ENCODE data around the gene ADTRP. TPM values are rescaled to one million over a fixed set of nuclear protein-coding genes. Genes with fewer than 3 reads are reported as not detected.

ADTRP gene
- total RNA-seq, 1 experiment from 2014 or later, result 0.86 TPM

DNA sequence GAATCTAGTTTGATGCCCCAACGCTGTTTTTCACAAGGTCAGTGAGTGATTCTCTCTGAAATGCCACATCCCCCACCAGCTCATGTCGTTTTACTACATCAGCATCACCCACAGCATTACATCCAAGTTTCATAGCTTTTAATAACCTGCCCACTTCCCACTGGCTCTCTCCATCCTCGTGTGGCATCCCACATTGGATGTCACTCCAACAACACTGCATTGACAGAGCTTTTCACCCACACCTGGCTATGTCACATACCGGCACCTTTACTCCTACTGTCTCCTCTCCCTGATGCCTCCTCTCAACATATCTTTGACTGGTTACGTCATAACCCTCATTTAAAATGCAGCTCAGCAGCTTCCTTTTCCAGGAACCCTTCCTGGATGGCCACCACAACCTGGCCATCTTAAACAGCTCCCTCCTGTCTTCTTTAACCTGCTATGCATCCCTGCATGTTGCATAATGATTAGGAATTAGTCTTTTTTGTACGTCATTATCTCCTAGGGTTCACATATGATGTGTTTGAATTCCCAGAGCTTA lies 5.0 kb upstream of the ADTRP start:
- no peak overlapping the region for H3K9ac ChIP-seq (ENCODE audit: low read length)
- no peaks in the 10 kb centered on the region for H3K79me2 ChIP-seq (ENCODE audit: insufficient read depth, low read length)
- ATAC-seq (no peak), DNase-seq (ENCODE audit: low read depth, low spot score) (no peak)
- no peaks in the 10 kb centered on the region for H4K20me1 ChIP-seq (ENCODE audit: insufficient read depth)
- no peaks in the 10 kb centered on the region for H3K4me1 ChIP-seq (ENCODE audit: control insufficient read depth in 1 of 2, insufficient read depth in 2 of 2, low read length in 2 of 2)
- ChIA-PET POLR2A (no interaction called here), CTCF (no interaction called here), RAD21 (ENCODE audit: low non-redundant PET in 1 of 2, low total read pairs in 2 of 2, uncharacterized antibody in 2 of 2, unreplicated experiment in 2 of 2) (no interaction called here)
- TF ChIP-seq ZNF274 (IDR thresholded peaks at IDR 0.05; ENCODE audit: low read depth, low read length) (no peak), CEBPB (IDR thresholded peaks at IDR 0.05; ENCODE audit: low read depth) (no peak), JUND (IDR thresholded peaks at IDR 0.05) (no peak), SRF (IDR thresholded peaks at IDR 0.05; ENCODE audit: low read depth) (no peak), POLR2AphosphoS5 (IDR thresholded peaks at IDR 0.05; ENCODE audit: low read depth, low read length) (no peak), ELF1 (IDR thresholded peaks at IDR 0.05; ENCODE audit: borderline replicate concordance, low read depth) (no peak), YY1 (IDR thresholded peaks at IDR 0.05; ENCODE audit: extremely low read depth, insufficient replicate concordance, low read depth, low read length) (no peak), EZH2 (IDR thresholded peaks at IDR 0.05) (no peak)
- TF ChIP-seq, protein P1, sequence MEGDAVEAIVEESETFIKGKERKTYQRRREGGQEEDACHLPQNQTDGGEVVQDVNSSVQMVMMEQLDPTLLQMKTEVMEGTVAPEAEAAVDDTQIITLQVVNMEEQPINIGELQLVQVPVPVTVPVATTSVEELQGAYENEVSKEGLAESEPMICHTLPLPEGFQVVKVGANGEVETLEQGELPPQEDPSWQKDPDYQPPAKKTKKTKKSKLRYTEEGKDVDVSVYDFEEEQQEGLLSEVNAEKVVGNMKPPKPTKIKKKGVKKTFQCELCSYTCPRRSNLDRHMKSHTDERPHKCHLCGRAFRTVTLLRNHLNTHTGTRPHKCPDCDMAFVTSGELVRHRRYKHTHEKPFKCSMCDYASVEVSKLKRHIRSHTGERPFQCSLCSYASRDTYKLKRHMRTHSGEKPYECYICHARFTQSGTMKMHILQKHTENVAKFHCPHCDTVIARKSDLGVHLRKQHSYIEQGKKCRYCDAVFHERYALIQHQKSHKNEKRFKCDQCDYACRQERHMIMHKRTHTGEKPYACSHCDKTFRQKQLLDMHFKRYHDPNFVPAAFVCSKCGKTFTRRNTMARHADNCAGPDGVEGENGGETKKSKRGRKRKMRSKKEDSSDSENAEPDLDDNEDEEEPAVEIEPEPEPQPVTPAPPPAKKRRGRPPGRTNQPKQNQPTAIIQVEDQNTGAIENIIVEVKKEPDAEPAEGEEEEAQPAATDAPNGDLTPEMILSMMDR (IDR thresholded peaks at IDR 0.05 in 2 of 3, conservative IDR thresholded peaks at IDR 0.05 in 1 of 3; ENCODE audit: borderline replicate concordance in 1 of 3, insufficient read depth in 1 of 3, low read depth in 2 of 3, low read length in 2 of 3), result no peak
- TF ChIP-seq, protein P2, sequence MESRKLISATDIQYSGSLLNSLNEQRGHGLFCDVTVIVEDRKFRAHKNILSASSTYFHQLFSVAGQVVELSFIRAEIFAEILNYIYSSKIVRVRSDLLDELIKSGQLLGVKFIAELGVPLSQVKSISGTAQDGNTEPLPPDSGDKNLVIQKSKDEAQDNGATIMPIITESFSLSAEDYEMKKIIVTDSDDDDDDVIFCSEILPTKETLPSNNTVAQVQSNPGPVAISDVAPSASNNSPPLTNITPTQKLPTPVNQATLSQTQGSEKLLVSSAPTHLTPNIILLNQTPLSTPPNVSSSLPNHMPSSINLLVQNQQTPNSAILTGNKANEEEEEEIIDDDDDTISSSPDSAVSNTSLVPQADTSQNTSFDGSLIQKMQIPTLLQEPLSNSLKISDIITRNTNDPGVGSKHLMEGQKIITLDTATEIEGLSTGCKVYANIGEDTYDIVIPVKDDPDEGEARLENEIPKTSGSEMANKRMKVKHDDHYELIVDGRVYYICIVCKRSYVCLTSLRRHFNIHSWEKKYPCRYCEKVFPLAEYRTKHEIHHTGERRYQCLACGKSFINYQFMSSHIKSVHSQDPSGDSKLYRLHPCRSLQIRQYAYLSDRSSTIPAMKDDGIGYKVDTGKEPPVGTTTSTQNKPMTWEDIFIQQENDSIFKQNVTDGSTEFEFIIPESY (IDR thresholded peaks at IDR 0.05; ENCODE audit: extremely low read depth, insufficient replicate concordance, low read length), result no peak
- H3K27me3 ChIP-seq (ENCODE audit: insufficient read depth, low read length), result peaks cover 3% of the 10 kb centered on the region; the same call in 1 of the 2 replicates
- H3K9me2 ChIP-seq (ENCODE audit: insufficient read depth), result no peaks in the 10 kb centered on the region
- no peak overlapping the region for H3K4me3 ChIP-seq (replicated peaks in 1 of 2; ENCODE audit: low read depth in 1 of 2, low read length in 2 of 2)
- no peak overlapping the region for H3K27ac ChIP-seq (ENCODE audit: low read depth, low read length)
- H2AFZ ChIP-seq (ENCODE audit: low read depth, low read length, poor library complexity, severe bottlenecking), result no peak overlapping the region
- no peaks in the 10 kb centered on the region for H3K9me3 ChIP-seq (ENCODE audit: control insufficient read depth in 1 of 2, insufficient read depth in 1 of 2, low read depth in 1 of 2, low read length in 2 of 2)
- no peaks in the 10 kb centered on the region for H3K36me3 ChIP-seq (ENCODE audit: control insufficient read depth in 1 of 2, insufficient read depth in 2 of 2, low read length in 2 of 2)
- H3K4me2 ChIP-seq (ENCODE audit: low read length), result no peak overlapping the region
- BruUV-seq (replicated peaks), result no TSS peak
- intact Hi-C loops (cut with micrococcal nuclease), result no loop called here

Data from HCT116 (cell line).